OCI-LY1 (cell line): ENCODE results near the gene PDZK1IP1.

ENCODE experiments used
- H2AFZ ChIP-seq: fragments of 200-600 bp; sonication (generic), shearing (Covaris generic); 2 replicates; pipeline ENCODE4 v1.6.0; 2014; ENCODE audit warnings: antibody characterized with exemption, mild to moderate bottlenecking, low read length
- H3F3A ChIP-seq: fragments of 200-600 bp; sonication (generic), shearing (Covaris generic); 2 replicates; pipeline ENCODE4 v1.6.0; 2014; ENCODE audit warnings: mild to moderate bottlenecking, antibody characterized with exemption, low read length, moderate library complexity; ENCODE audit not compliant: insufficient read depth
- H3K27ac ChIP-seq: fragments of 200-600 bp; sonication (generic); 2 replicates; pipeline ENCODE4 v1.5.1; 2014; ENCODE audit warnings: low read length, mixed run types, mild to moderate bottlenecking, low read depth; ENCODE audit not compliant: poor library complexity, severe bottlenecking
- H3K27me3 ChIP-seq: fragments of 200-600 bp; sonication (generic); 2 replicates; pipeline ENCODE4 v1.6.0; 2014; ENCODE audit warnings: antibody characterized with exemption, mild to moderate bottlenecking, low read length, moderate library complexity; ENCODE audit not compliant: insufficient read depth
- H3K36me3 ChIP-seq: fragments of 200-600 bp; sonication (generic); 2 replicates; pipeline ENCODE4 v1.6.1; 2014; ENCODE audit warnings: mild to moderate bottlenecking, antibody characterized with exemption, low read length, moderate library complexity, mixed read lengths; ENCODE audit not compliant: insufficient read depth
- H3K4me1 ChIP-seq: fragments of 200-600 bp; sonication (generic); 2 replicates; pipeline ENCODE4 v1.5.1; 2014; ENCODE audit warnings: mild to moderate bottlenecking, low read length, moderate library complexity; ENCODE audit not compliant: insufficient read depth, severe bottlenecking
- H3K4me2 ChIP-seq: fragments of 200-600 bp; sonication (generic), shearing (Covaris generic); 2 replicates; pipeline ENCODE4 v1.6.1; 2014; ENCODE audit warnings: low read length
- H3K4me3 ChIP-seq: fragments of 200-600 bp; sonication (generic); 2 replicates; pipeline ENCODE4 v1.5.1; 2014; ENCODE audit warnings: low read length, low read depth, mild to moderate bottlenecking, mixed read lengths; ENCODE audit not compliant: poor library complexity, severe bottlenecking
- H3K79me2 ChIP-seq: fragments of 200-600 bp; shearing (Covaris generic); 2 replicates; pipeline ENCODE4 v1.6.1; 2016; ENCODE audit warnings: mixed run types, low read length, mixed read lengths; ENCODE audit not compliant: insufficient read depth
- H3K9ac ChIP-seq: fragments of 200-600 bp; sonication (generic), shearing (Covaris generic); 2 replicates; pipeline ENCODE4 v1.6.1; 2014; ENCODE audit warnings: mild to moderate bottlenecking, low read length, mixed read lengths
- H3K9me2 ChIP-seq: fragments of 200-600 bp; sonication (generic), shearing (Covaris generic); 2 replicates; pipeline ENCODE4 v1.6.1; 2014; ENCODE audit warnings: low read depth, mild to moderate bottlenecking, low read length, mixed read lengths
- H3K9me3 ChIP-seq: fragments of 200-600 bp; shearing (Covaris generic); 2 replicates; pipeline ENCODE4 v1.6.1; 2014; ENCODE audit warnings: low read length, mixed read lengths
- H4K20me1 ChIP-seq: fragments of 200-600 bp; sonication (generic), shearing (Covaris generic); 2 replicates; pipeline ENCODE4 v1.6.0; 2016; ENCODE audit warnings: mild to moderate bottlenecking, low read length; ENCODE audit not compliant: insufficient read depth
- CTCF ChIP-seq: fragments of 200-600 bp; sonication (generic), shearing (Covaris generic); IDR thresholded peaks from 2 replicates; pipeline ENCODE4 v1.5.1; 2017; ENCODE audit warnings: mild to moderate bottlenecking, antibody characterized with exemption, low read length, moderate library complexity, mixed read lengths
- EZH2 ChIP-seq: fragments of 200-600 bp; sonication (generic), shearing (Covaris generic); IDR thresholded peaks from 2 replicates; pipeline ENCODE4 v1.8.0; 2017; ENCODE audit warnings: borderline replicate concordance, mixed run types, mild to moderate bottlenecking, antibody characterized with exemption, low read length, moderate library complexity, mixed read lengths

Gene PDZK1IP1

GRCh38 chr1:47178020-47178419 is 11.8 kb downstream of the PDZK1IP1 start:
- TF ChIP-seq EZH2 (no peak), CTCF (no peak)
- Histone ChIP-seq H3K9me2 (no peaks in the 10 kb centered on the region), H2AFZ (no peak overlapping the region), H3K79me2 (no peaks in the 10 kb centered on the region), H3K9ac (no peak overlapping the region), H3K27ac (no peak overlapping the region), H4K20me1 (no peaks in the 10 kb centered on the region), H3K4me1 (peaks cover 5% of the 10 kb centered on the region), H3K4me3 (no peak overlapping the region), H3K4me2 (no peak overlapping the region), H3K9me3 (no peaks in the 10 kb centered on the region), H3F3A (no peaks in the 10 kb centered on the region), H3K27me3 (no peaks in the 10 kb centered on the region), H3K36me3 (no peaks in the 10 kb centered on the region)

GRCh38 chr1:47175227-47175934 is 14.5 kb downstream of the PDZK1IP1 start:
- Histone ChIP-seq H3K4me1 (peaks cover 5% of the 10 kb centered on the region), H3K79me2 (no peaks in the 10 kb centered on the region), H3K36me3 (no peaks in the 10 kb centered on the region), H3K9ac (no peak overlapping the region), H3K27me3 (no peaks in the 10 kb centered on the region), H4K20me1 (no peaks in the 10 kb centered on the region), H3K9me2 (no peaks in the 10 kb centered on the region), H3F3A (no peaks in the 10 kb centered on the region), H3K4me2 (no peak overlapping the region), H3K9me3 (no peaks in the 10 kb centered on the region), H2AFZ (no peak overlapping the region), H3K4me3 (no peak overlapping the region), H3K27ac (no peak overlapping the region)
- TF ChIP-seq EZH2, result no peak
- TF ChIP-seq CTCF, result peak; percentile 80

- no peaks in the 10 kb centered on the region for H3F3A ChIP-seq
- H3K27ac ChIP-seq, result no peak overlapping the region
- no peaks in the 10 kb centered on the region for H3K36me3 ChIP-seq
- H3K79me2 ChIP-seq, result no peaks in the 10 kb centered on the region
- no peaks in the 10 kb centered on the region for H3K27me3 ChIP-seq
- H2AFZ ChIP-seq, result no peak overlapping the region
- no peaks in the 10 kb centered on the region for H4K20me1 ChIP-seq
- no peak overlapping the region for H3K4me3 ChIP-seq
- H3K9ac ChIP-seq, result no peak overlapping the region
- no peak for TF ChIP-seq CTCF
- H3K4me2 ChIP-seq, result no peak overlapping the region
- peaks cover 5% of the 10 kb centered on the region for H3K4me1 ChIP-seq
- no peaks in the 10 kb centered on the region for H3K9me3 ChIP-seq
- no peaks in the 10 kb centered on the region for H3K9me2 ChIP-seq
These were observed 15.2 kb downstream of the PDZK1IP1 start for GRCh38 chr1:47174656-47175020.
